Brain microvascular endothelial cell (primary cell): ENCODE results near the gene TCF12.

Source experiments
- DNase-seq: peaks from one replicate; pipeline ENCODE4 v3.0.0-alpha.2; 2020
- H3K27ac ChIP-seq: fragments of 250-450 bp; sonication (Bioruptor Pico); 2 replicates; pipeline ENCODE4 v1.5.1; 2020; ENCODE audit warnings: mild to moderate bottlenecking, moderate library complexity
- H3K27me3 ChIP-seq: fragments of 250-450 bp; sonication (Bioruptor Pico); replicated peaks from 2 replicates; pipeline ENCODE4 v1.5.1; 2020; ENCODE audit warnings: mild to moderate bottlenecking
- H3K36me3 ChIP-seq: fragments of 250-450 bp; sonication (Bioruptor Pico); replicated peaks from 2 replicates; pipeline ENCODE4 v1.5.1; 2020; ENCODE audit warnings: mild to moderate bottlenecking
- H3K4me3 ChIP-seq: 2 replicates; pipeline ENCODE4 v1.5.1; 2011; ENCODE audit warnings: low read depth, mild to moderate bottlenecking, control low read depth, low read length, moderate library complexity
- in situ Hi-C: cut with HindIII; loops from 2 replicates; pipeline ENCODE4 v1.10.0; 2017; ENCODE audit warnings: low sequenced_read_pairs, low pct_ligation_motif_present
- TF ChIP-seq, protein P1 (sequence below): IDR thresholded peaks from 2 replicates; pipeline ENCODE4 v1.5.1; 2011; ENCODE audit warnings: low read depth, mild to moderate bottlenecking, moderate library complexity, low read length, control low read depth, inconsistent platforms; ENCODE audit errors: missing control alignments

Gene TCF12

DNA sequence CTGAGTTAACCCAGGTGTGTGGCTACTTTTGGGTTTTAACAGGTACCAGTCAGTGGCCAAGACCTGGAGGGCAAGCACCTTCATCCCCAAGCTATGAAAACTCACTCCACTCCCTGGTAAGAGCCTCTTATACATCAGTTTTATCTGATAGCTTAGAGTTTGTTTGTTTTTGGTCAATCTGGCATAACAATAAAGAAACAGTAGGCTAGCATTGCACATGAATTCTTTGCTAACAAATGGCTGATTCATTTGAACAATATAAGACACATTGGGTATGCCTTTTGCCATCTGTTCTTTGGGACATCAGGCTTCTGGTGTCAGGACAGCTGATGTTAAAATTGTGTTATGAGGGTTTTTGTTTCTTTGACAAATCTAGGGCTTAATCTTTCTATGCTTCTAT lies 332.9 kb downstream of the TCF12 start:
- H3K4me3 ChIP-seq, result no peak overlapping the region
- in situ Hi-C loops, result no loop called here
- H3K27me3 ChIP-seq, result no peaks in the 10 kb centered on the region
- no peak for DNase-seq
- H3K36me3 ChIP-seq, result peaks cover 8% of the 10 kb centered on the region
- H3K27ac ChIP-seq, result peak overlapping the region; percentile 36
- TF ChIP-seq, protein P1, sequence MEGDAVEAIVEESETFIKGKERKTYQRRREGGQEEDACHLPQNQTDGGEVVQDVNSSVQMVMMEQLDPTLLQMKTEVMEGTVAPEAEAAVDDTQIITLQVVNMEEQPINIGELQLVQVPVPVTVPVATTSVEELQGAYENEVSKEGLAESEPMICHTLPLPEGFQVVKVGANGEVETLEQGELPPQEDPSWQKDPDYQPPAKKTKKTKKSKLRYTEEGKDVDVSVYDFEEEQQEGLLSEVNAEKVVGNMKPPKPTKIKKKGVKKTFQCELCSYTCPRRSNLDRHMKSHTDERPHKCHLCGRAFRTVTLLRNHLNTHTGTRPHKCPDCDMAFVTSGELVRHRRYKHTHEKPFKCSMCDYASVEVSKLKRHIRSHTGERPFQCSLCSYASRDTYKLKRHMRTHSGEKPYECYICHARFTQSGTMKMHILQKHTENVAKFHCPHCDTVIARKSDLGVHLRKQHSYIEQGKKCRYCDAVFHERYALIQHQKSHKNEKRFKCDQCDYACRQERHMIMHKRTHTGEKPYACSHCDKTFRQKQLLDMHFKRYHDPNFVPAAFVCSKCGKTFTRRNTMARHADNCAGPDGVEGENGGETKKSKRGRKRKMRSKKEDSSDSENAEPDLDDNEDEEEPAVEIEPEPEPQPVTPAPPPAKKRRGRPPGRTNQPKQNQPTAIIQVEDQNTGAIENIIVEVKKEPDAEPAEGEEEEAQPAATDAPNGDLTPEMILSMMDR, result no peak

DNA sequence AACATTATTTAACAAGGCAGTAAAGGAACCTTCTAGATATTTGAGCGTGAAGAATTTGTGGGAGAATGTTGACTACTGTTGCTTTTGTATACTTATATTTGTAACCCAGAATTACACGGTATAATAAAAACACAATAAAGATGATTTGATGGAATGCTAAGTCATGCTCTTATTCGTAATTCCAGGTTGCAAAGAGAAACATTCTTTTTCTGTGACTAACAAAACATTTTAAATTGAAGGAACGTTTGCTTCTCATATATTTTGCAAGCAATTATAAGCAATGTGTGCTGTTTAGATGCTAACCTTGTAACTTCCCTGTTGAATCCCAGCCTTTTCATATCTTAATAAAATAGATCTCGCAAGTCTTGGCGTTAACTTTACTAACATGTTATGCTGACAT lies 333.5 kb downstream of the TCF12 start:
- Histone ChIP-seq H3K27ac (peak overlapping the region; percentile 36), H3K4me3 (no peak overlapping the region), H3K27me3 (no peaks in the 10 kb centered on the region), H3K36me3 (peaks cover 8% of the 10 kb centered on the region)
- no peak for DNase-seq
- in situ Hi-C loops, result no loop called here
- TF ChIP-seq, protein P1, result no peak

DNA sequence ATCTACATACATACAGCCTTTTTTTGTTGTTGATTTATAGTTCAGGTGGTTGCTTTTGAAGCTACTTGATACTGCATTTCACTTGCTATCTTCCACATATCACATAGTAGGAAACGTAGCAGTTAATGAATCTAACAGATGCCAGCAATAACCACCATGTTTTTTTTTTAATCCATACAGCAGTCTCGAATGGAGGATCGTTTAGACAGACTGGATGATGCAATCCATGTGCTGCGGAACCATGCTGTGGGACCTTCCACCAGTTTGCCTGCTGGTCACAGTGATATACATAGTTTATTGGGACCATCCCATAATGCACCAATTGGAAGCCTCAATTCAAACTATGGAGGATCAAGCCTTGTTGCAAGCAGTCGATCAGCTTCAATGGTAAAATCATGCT lies 334.6 kb downstream of the TCF12 start:
- no peak overlapping the region for H3K27ac ChIP-seq
- DNase-seq, result no peak
- H3K36me3 ChIP-seq, result peaks cover 8% of the 10 kb centered on the region
- H3K4me3 ChIP-seq, result no peak overlapping the region
- in situ Hi-C loops, result no loop called here
- no peaks in the 10 kb centered on the region for H3K27me3 ChIP-seq
- TF ChIP-seq, protein P1, result no peak

DNA sequence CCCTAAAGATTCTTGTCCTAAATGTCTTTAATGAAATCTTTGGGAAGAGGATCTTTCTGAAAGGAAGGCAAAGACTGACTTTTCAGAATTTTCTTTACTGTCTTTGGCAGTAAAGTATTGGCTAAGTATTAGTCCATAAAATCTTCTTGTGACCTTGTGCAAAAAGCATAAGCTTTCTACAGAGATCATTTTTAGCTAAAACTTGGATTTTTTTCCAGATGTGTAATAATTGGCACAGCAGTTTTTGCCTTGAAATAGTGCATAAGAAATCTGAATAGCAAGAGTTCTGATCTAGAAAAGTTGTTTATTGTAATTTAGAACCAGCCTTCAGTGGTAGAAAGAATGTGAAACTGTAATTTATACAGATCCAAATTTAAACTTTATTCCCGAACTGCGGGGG lies 335.1 kb downstream of the TCF12 start:
- TF ChIP-seq, protein P1, result no peak
- in situ Hi-C loops, result no loop called here
- Histone ChIP-seq H3K4me3 (no peak overlapping the region), H3K36me3 (peaks cover 8% of the 10 kb centered on the region), H3K27ac (no peak overlapping the region), H3K27me3 (no peaks in the 10 kb centered on the region)
- DNase-seq, result no peak

DNA sequence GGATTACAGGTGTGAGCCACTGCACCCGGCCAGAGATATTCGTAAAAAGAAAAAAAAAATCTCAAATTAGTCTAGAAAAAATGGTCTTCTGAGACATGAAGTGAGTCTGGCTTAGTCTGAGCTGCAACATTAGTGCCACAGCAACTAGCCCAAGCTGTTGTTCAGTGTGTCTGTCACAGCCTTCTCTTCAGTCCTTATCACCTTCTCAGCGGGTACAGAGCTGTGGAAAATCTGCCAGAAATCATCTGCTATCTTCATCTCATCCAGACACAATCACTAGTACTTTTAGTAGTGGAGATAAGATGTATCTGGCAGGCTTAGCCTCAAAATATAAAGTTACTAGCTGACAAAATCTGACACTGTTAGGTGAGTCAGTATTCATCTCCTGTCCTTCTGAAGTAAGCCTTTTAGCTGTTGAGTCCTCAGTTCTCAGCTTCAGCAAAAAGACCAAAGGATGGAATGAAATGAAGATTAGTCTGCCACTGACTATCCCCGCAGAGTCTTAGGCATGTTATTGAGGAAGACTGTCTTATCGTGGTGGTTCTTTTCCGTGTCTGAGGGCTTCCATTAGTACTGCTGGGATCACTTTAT lies 337.4 kb downstream of the TCF12 start:
- no peak overlapping the region for H3K4me3 ChIP-seq
- DNase-seq, result no peak
- in situ Hi-C loops, result no loop called here
- no peaks in the 10 kb centered on the region for H3K27me3 ChIP-seq
- TF ChIP-seq, protein P1, result no peak
- no peak overlapping the region for H3K27ac ChIP-seq
- peaks cover 8% of the 10 kb centered on the region for H3K36me3 ChIP-seq

DNA sequence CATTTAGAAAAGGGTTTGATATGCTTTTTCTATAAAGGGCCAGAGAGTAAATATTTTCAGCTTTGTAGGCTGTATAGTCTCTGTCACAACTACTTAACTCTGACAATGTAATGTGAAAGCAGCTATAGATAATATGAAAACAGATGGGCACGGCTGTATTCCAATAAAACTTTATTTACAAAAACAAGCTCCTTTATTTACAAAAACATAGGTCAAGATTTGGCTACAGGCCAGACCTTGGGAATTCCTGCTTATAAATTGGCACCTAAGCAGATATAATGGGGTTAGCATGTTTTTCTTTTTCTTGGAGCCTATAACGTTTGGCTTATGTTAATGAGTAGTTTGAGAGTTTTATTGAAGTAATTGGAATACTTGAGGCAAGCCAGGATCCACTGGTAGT lies 338.5 kb downstream of the TCF12 start:
- in situ Hi-C loops, result no loop called here
- H3K27me3 ChIP-seq, result no peaks in the 10 kb centered on the region

More for the DNA sequence above, 338.5 kb downstream of the TCF12 start:
- Histone ChIP-seq H3K36me3 (peaks cover 5% of the 10 kb centered on the region), H3K4me3 (no peak overlapping the region), H3K27ac (no peak overlapping the region)
- TF ChIP-seq, protein P1, result no peak
- DNase-seq, result no peak
